ENCODE results near the gene GRM8.

GRCh38 chr7:127119517-127119916 is 133.2 kb downstream of the GRM8 start:
- no peak for TF ChIP-seq CTCF (optimal IDR thresholded peaks at IDR 0.05 in 1 of 3, IDR thresholded peaks at IDR 0.05 in 1 of 3, conservative IDR thresholded peaks at IDR 0.05 in 1 of 3; ENCODE audit: extremely low read depth in 1 of 3, insufficient read depth in 2 of 3, low read length in 3 of 3)
- no peak for TF ChIP-seq EZH2 (IDR thresholded peaks at IDR 0.05; ENCODE audit: low read length)
